GM23338 (cell line): ENCODE measurements around the gene PEA15. TPM values are rescaled to one million over a fixed set of nuclear protein-coding genes. Genes with fewer than 3 reads are reported as not detected.

Source experiments
- ATAC-seq: fragments of 200-7000 bp; cut with Tn5 transposase; 3 replicates; pipeline ENCODE4 v1.9.1; 2020
- DNase-seq: peaks from one replicate; pipeline ENCODE4 v3.0.0-alpha.2; 2015; ENCODE audit warnings: low spot score
- H2AFZ ChIP-seq: fragments of 200-600 bp; sonication (generic); 2 replicates; pipeline ENCODE4 v1.8.0; 2016; ENCODE audit warnings: antibody characterized with exemption, mild to moderate bottlenecking, moderate library complexity
- H3F3A ChIP-seq: fragments of 200-600 bp; sonication (generic); replicated peaks from 2 replicates; pipeline ENCODE4 v1.8.0; 2017; ENCODE audit warnings: antibody characterized with exemption, mixed run types, low read depth
- H3K27ac ChIP-seq: fragments of 200-600 bp; sonication (generic); 2 replicates; pipeline ENCODE4 v1.6.1; 2016; ENCODE audit warnings: low read depth
- H3K27me3 ChIP-seq: fragments of 200-600 bp; sonication (generic); 2 replicates; pipeline ENCODE4 v1.8.0; 2016; ENCODE audit warnings: mild to moderate bottlenecking, mixed run types, moderate library complexity; ENCODE audit not compliant: insufficient read depth
- H3K36me3 ChIP-seq: fragments of 200-600 bp; sonication (generic); 2 replicates; pipeline ENCODE4 v1.8.0; 2016; ENCODE audit warnings: mild to moderate bottlenecking; ENCODE audit not compliant: insufficient read depth
- H3K4me1 ChIP-seq: fragments of 200-600 bp; sonication (generic); 2 replicates; pipeline ENCODE4 v1.8.0; 2016; ENCODE audit warnings: mild to moderate bottlenecking, moderate library complexity; ENCODE audit not compliant: insufficient read depth
- H3K4me2 ChIP-seq: fragments of 200-600 bp; sonication (generic); 2 replicates; pipeline ENCODE4 v1.7.1; 2017; ENCODE audit warnings: mixed run types
- H3K4me3 ChIP-seq: fragments of 200-600 bp; sonication (generic); 2 replicates; pipeline ENCODE4 v1.6.1; 2016; ENCODE audit warnings: mixed run types
- H3K79me2 ChIP-seq: fragments of 200-600 bp; sonication (generic); replicated peaks from 2 replicates; pipeline ENCODE4 v1.8.0; 2017; ENCODE audit warnings: mild to moderate bottlenecking; ENCODE audit not compliant: insufficient read depth
- H3K9me2 ChIP-seq: fragments of 200-600 bp; sonication (generic); 2 replicates; pipeline ENCODE4 v1.8.0; 2017; ENCODE audit not compliant: insufficient read depth
- H4K20me1 ChIP-seq: fragments of 200-600 bp; sonication (generic); replicated peaks from 2 replicates; pipeline ENCODE4 v1.8.0; 2017; ENCODE audit warnings: mild to moderate bottlenecking; ENCODE audit not compliant: insufficient read depth
- H3K27ac Mint-ChIP-seq: 2 replicates; pipeline ENCODE4 v1.8.0; 2020; ENCODE audit warnings: inconsistent platforms, mild to moderate bottlenecking, moderate library complexity, mixed read lengths
- H3K27me3 Mint-ChIP-seq: 3 replicates; pipeline ENCODE4 v1.8.0; 2022; ENCODE audit warnings: low read depth, mild to moderate bottlenecking, moderate library complexity, mixed read lengths, inconsistent platforms; ENCODE audit not compliant: insufficient read depth, poor library complexity
- H3K36me3 Mint-ChIP-seq: 3 replicates; pipeline ENCODE4 v1.8.0; 2021; ENCODE audit warnings: low read depth, mild to moderate bottlenecking, inconsistent platforms, moderate library complexity, mixed read lengths
- H3K4me1 Mint-ChIP-seq: 3 replicates; pipeline ENCODE4 v1.8.0; 2020; ENCODE audit warnings: mild to moderate bottlenecking, inconsistent platforms, mixed read lengths
- H3K4me3 Mint-ChIP-seq: 3 replicates; pipeline ENCODE4 v1.8.0; 2021; ENCODE audit warnings: moderate library complexity, mild to moderate bottlenecking, inconsistent platforms, mixed read lengths
- H3K9me3 Mint-ChIP-seq: 3 replicates; pipeline ENCODE4 v1.8.0; 2020; ENCODE audit warnings: moderate library complexity, mild to moderate bottlenecking, inconsistent platforms, mixed read lengths
- CREB1 ChIP-seq: fragments of 250-450 bp; sonication (Bioruptor Pico); IDR thresholded peaks from 2 replicates; pipeline ENCODE4 v1.5.0; 2020; ENCODE audit warnings: low read depth, mild to moderate bottlenecking, moderate library complexity
- CTCF ChIP-seq, 2 experiments: fragments of 200-600 bp in 1 of 2; sonication (generic) in 1 of 2; conservative IDR thresholded peaks; 2 replicates each; pipeline versions ENCODE4 v1.5.1 to v1.6.1; 2016 to 2017; ENCODE audit warnings: antibody characterized with exemption in 2 of 2, low read depth in 2 of 2, mild to moderate bottlenecking in 2 of 2, moderate library complexity in 1 of 2
- ETS1 ChIP-seq: IDR thresholded peaks from 2 replicates; pipeline ENCODE4 v1.6.1; 2016; ENCODE audit warnings: antibody characterized with exemption
- EZH2 ChIP-seq: fragments of 200-600 bp; sonication (generic); IDR thresholded peaks from one replicate; pipeline ENCODE4 v1.8.0; 2017; ENCODE audit warnings: antibody characterized with exemption, mild to moderate bottlenecking, low read depth; ENCODE audit not compliant: unreplicated experiment
- EZH2phosphoT487 ChIP-seq: fragments of 200-600 bp; sonication (generic); IDR thresholded peaks from one replicate; pipeline ENCODE4 v1.8.1; 2018; ENCODE audit warnings: antibody characterized with exemption; ENCODE audit not compliant: unreplicated experiment
- JUNB ChIP-seq: IDR thresholded peaks from one replicate; pipeline ENCODE4 v1.6.1; 2016; ENCODE audit warnings: antibody characterized with exemption; ENCODE audit not compliant: unreplicated experiment
- NANOG ChIP-seq: IDR thresholded peaks from 2 replicates; pipeline ENCODE4 v1.6.1; 2016; ENCODE audit warnings: antibody characterized with exemption, borderline replicate concordance
- POLR2AphosphoS5 ChIP-seq: IDR thresholded peaks from 2 replicates; pipeline ENCODE4 v1.6.1; 2016; ENCODE audit warnings: antibody characterized with exemption, low read depth
- STAT1 ChIP-seq: IDR thresholded peaks from one replicate; pipeline ENCODE4 v1.6.1; 2016; ENCODE audit warnings: antibody characterized with exemption; ENCODE audit not compliant: unreplicated experiment
- ZNF114 ChIP-seq: fragments of 250-450 bp; sonication (Bioruptor Pico); IDR thresholded peaks from 2 replicates; pipeline ENCODE4 v1.5.0; 2020; ENCODE audit warnings: mild to moderate bottlenecking, moderate library complexity
- ZNF331 ChIP-seq: fragments of 250-450 bp; sonication (Bioruptor Pico); IDR thresholded peaks from 2 replicates; pipeline ENCODE4 v1.5.0; 2020; ENCODE audit warnings: low read depth, mild to moderate bottlenecking, moderate library complexity
- polyA plus RNA-seq: library from polyadenylated mRNA; unstranded; fragments of >200 nt; fragmentation: Nextera tagmentation; extraction: Ambion mirVana; gene quantifications from 2 replicates; pipeline ENCODE4 v1.2.1, GENCODE V29; 2016
- total RNA-seq: library from RNA; depleted of rRNA; stranded (reverse); fragments of >200 nt; shearing (Covaris generic); gene quantifications from 2 replicates; pipeline ENCODE4 v1.2.3, GENCODE V29; 2014
- TF ChIP-seq, protein P1 (sequence below): IDR thresholded peaks from one replicate; pipeline ENCODE4 v1.6.1; 2018; ENCODE audit warnings: antibody characterized with exemption; ENCODE audit not compliant: unreplicated experiment

The PEA15 gene
- total and polyA plus RNA-seq, 2 experiments from 2014 or later: 60.3 to 80.8 TPM

GRCh38 chr1:160177667-160178066 is 27.5 kb upstream of the PEA15 start (continued):
- TF ChIP-seq STAT1: no peak
- TF ChIP-seq NANOG: no peak
- no peak for TF ChIP-seq JUNB
- TF ChIP-seq ZNF331 (CRISPR knock-in tag): no peak
- no peak for TF ChIP-seq CTCF (conservative IDR thresholded peaks at IDR 0.05; ENCODE audit: low read depth in 2 of 2)
- TF ChIP-seq ETS1: no peak
- TF ChIP-seq ZNF114 (CRISPR knock-in tag): no peak
- TF ChIP-seq EZH2: no peak
- TF ChIP-seq CREB1 (CRISPR knock-in tag): no peak
- no peak for TF ChIP-seq EZH2phosphoT487

DNA sequence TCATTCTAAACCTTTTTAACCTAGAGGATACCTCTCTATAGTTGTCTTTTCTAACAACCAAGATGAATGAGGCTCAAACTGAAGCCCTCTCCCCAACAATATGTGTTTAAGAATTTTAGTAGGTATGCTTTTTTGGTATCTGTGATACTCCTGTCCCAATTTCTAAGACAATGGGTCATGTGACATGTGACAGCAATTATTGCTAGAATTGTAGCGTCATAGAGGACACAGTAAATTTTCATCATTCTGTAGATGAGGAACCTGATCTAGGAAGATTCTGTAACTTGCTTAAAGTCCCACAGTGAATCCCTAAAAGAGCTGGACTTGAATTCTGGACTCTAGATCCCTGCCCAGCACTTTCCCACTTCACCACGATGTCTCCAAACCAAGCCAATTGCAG is 26.5 kb upstream of the PEA15 start:
- Histone ChIP-seq H3K4me2 (no peak overlapping the region), H3K4me3 (no peak overlapping the region), H3K9me2 (peaks cover 5% of the 10 kb centered on the region), H2AFZ (peak overlapping the region; percentile 69; the same call in 1 of the 2 replicates), H3K4me1 (peaks cover 12% of the 10 kb centered on the region; the same call in 1 of the 2 replicates), H3F3A (no peaks in the 10 kb centered on the region), H4K20me1 (no peaks in the 10 kb centered on the region), H3K36me3 (no peaks in the 10 kb centered on the region), H3K79me2 (no peaks in the 10 kb centered on the region), H3K27me3 (no peaks in the 10 kb centered on the region), H3K27ac (no peak overlapping the region)
- Mint-ChIP-seq H3K27me3 (peaks cover 7% of the 10 kb centered on the region), H3K4me1 (peaks cover 13% of the 10 kb centered on the region), H3K36me3 (no peaks in the 10 kb centered on the region; the same call in 2 of the 3 replicates), H3K27ac (no peak overlapping the region), H3K4me3 (no peak overlapping the region), H3K9me3 (no peaks in the 10 kb centered on the region; the same call in 1 of the 3 replicates)
- DNase-seq (no peak), ATAC-seq (no peak)
- no peak for TF ChIP-seq ETS1
- no peak for TF ChIP-seq STAT1
- no peak for TF ChIP-seq ZNF114 (CRISPR knock-in tag)
- no peak for TF ChIP-seq NANOG
- no peak for TF ChIP-seq ZNF331 (CRISPR knock-in tag)
- TF ChIP-seq EZH2: no peak
- TF ChIP-seq POLR2AphosphoS5: no peak
- TF ChIP-seq, protein P1, sequence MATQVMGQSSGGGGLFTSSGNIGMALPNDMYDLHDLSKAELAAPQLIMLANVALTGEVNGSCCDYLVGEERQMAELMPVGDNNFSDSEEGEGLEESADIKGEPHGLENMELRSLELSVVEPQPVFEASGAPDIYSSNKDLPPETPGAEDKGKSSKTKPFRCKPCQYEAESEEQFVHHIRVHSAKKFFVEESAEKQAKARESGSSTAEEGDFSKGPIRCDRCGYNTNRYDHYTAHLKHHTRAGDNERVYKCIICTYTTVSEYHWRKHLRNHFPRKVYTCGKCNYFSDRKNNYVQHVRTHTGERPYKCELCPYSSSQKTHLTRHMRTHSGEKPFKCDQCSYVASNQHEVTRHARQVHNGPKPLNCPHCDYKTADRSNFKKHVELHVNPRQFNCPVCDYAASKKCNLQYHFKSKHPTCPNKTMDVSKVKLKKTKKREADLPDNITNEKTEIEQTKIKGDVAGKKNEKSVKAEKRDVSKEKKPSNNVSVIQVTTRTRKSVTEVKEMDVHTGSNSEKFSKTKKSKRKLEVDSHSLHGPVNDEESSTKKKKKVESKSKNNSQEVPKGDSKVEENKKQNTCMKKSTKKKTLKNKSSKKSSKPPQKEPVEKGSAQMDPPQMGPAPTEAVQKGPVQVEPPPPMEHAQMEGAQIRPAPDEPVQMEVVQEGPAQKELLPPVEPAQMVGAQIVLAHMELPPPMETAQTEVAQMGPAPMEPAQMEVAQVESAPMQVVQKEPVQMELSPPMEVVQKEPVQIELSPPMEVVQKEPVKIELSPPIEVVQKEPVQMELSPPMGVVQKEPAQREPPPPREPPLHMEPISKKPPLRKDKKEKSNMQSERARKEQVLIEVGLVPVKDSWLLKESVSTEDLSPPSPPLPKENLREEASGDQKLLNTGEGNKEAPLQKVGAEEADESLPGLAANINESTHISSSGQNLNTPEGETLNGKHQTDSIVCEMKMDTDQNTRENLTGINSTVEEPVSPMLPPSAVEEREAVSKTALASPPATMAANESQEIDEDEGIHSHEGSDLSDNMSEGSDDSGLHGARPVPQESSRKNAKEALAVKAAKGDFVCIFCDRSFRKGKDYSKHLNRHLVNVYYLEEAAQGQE: no peak
- no peak for TF ChIP-seq CTCF (conservative IDR thresholded peaks at IDR 0.05; ENCODE audit: low read depth in 2 of 2)
- no peak for TF ChIP-seq EZH2phosphoT487
- TF ChIP-seq JUNB: no peak
- TF ChIP-seq CREB1 (CRISPR knock-in tag): no peak
